K562 (cell line): ENCODE measurements around the gene PTP4A2. TPM values are rescaled to one million over a fixed set of nuclear protein-coding genes. Genes with fewer than 3 reads are reported as not detected.
A peak's percentile ranks its signal among the peaks of the same experiment; 100 is the strongest.

Experiments
- BDP1 ChIP-seq: IDR thresholded peaks from 3 replicates; pipeline ENCODE4 v1.6.1; 2011; ENCODE audit not compliant: insufficient read length, insufficient read depth
- CBX8 ChIP-seq: fragments of 200-600 bp; sonication (generic); IDR thresholded peaks from 2 replicates; pipeline ENCODE4 v1.6.1; 2012; ENCODE audit warnings: borderline replicate concordance, mixed run types, low read depth, mild to moderate bottlenecking, moderate library complexity, mixed read lengths, low read length, control low read depth, inconsistent platforms; ENCODE audit not compliant: poor library complexity, severe bottlenecking; ENCODE audit errors: extremely low read depth
- CCNT2 ChIP-seq: IDR thresholded peaks from 2 replicates; pipeline ENCODE4 v1.6.1; 2011; ENCODE audit warnings: borderline replicate concordance, low read depth, mild to moderate bottlenecking, moderate library complexity, mixed read lengths, low read length; ENCODE audit not compliant: insufficient read length; ENCODE audit errors: extremely low read depth
- MIER1 ChIP-seq: fragments of 450-650 bp; IDR thresholded peaks from 2 replicates; pipeline ENCODE4 v1.6.1; 2016; ENCODE audit warnings: antibody characterized with exemption, mild to moderate bottlenecking, low read depth
- NCOR1 ChIP-seq: fragments of 450-650 bp; IDR thresholded peaks from 2 replicates; pipeline ENCODE4 v1.6.1; 2016; ENCODE audit warnings: mild to moderate bottlenecking, moderate library complexity
- NFIC ChIP-seq: fragments of 450-650 bp; IDR thresholded peaks from 2 replicates; pipeline ENCODE4 v1.6.1; 2017; ENCODE audit warnings: mild to moderate bottlenecking, inconsistent platforms
- SMARCE1 ChIP-seq: fragments of 450-650 bp; IDR thresholded peaks from 2 replicates; pipeline ENCODE4 v1.7.1; 2016; ENCODE audit warnings: mild to moderate bottlenecking
- SRSF7 ChIP-seq: fragments of 200-400 bp; formaldehyde crosslinking; optimal IDR thresholded peaks from 2 replicates; pipeline ENCODE3; 2017; ENCODE audit warnings: mild to moderate bottlenecking, low read depth, low read length
- ZBTB7A ChIP-seq: IDR thresholded peaks from 2 replicates; pipeline ENCODE4 v1.6.1; 2011; ENCODE audit warnings: low read depth, mild to moderate bottlenecking, low read length, moderate library complexity, borderline replicate concordance; ENCODE audit not compliant: control insufficient read depth
- ZFP36 ChIP-seq: fragments of 150-350 bp; IDR thresholded peaks from 2 replicates; pipeline ENCODE4 v1.6.1; 2018; ENCODE audit warnings: low read length, low read depth; ENCODE audit not compliant: partially characterized antibody
- ZNF3 ChIP-seq: fragments of 250-450 bp; sonication (Bioruptor Pico); IDR thresholded peaks from 2 replicates; pipeline ENCODE4 v1.5.0; 2021; ENCODE audit warnings: mild to moderate bottlenecking, moderate library complexity
- ZNF311 ChIP-seq: fragments of 250-450 bp; sonication (Bioruptor Pico); IDR thresholded peaks from 2 replicates; pipeline ENCODE4 v1.4.0; 2020; ENCODE audit warnings: mild to moderate bottlenecking, moderate library complexity
- ZNF75A ChIP-seq: fragments of 450-650 bp; formaldehyde crosslinking; IDR thresholded peaks from 2 replicates; pipeline ENCODE4 v1.4.0; 2020; ENCODE audit warnings: mild to moderate bottlenecking
- ZSCAN32 ChIP-seq: fragments of 450-650 bp; formaldehyde crosslinking; IDR thresholded peaks from 2 replicates; pipeline ENCODE4 v1.4.0; 2020; ENCODE audit warnings: mild to moderate bottlenecking, moderate library complexity
- polyA plus RNA-seq, 8 experiments: library from polyadenylated mRNA; depleted of rRNA in 4 of 8; stranded (reverse) in 5 of 8; unstranded in 3 of 8; fragments of >200 nt; fragmentation: Nextera tagmentation in 2 of 8; fragmentation: Illumina TruSeq in 1 of 8; extraction: Ambion mirVana in 2 of 8; extraction: Trizol in 1 of 8; gene quantifications; 2 replicates each; pipeline versions ENCODE4 v1.2.1 to v1.2.3, GENCODE V29; 2011 to 2014; ENCODE audit warnings: inconsistent platforms in 1 of 8, missing spikeins in 1 of 8
- total RNA-seq, 7 experiments: library from RNA; depleted of rRNA in 6 of 7; stranded (reverse); fragments of >200 nt in 6 of 7; fragmentation: Illumina TruSeq in 2 of 7; extraction: Trizol in 2 of 7; gene quantifications; 2 replicates each; pipeline versions ENCODE4 v1.2.1 to v1.2.3, GENCODE V29; 2011 to 2021; ENCODE audit warnings: low replicate concordance in 1 of 7
- TF ChIP-seq, protein P1 (sequence below): sonication (generic); formaldehyde crosslinking; IDR thresholded peaks from 2 replicates; pipeline ENCODE4 v1.8.1; 2023; ENCODE audit warnings: mild to moderate bottlenecking, missing genetic modification reagents
- TF ChIP-seq, protein P2 (sequence below), 3 experiments: fragments of 200-800 bp in 1 of 3; sonication (Bioruptor generic) in 1 of 3; sonication (generic) in 1 of 3; formaldehyde crosslinking in 1 of 3; IDR thresholded peaks; 2 replicates each; pipeline versions ENCODE4 v1.6.1 to v1.8.0; 2016 to 2022; ENCODE audit warnings: mild to moderate bottlenecking in 2 of 3, missing compliant biosample characterization in 2 of 3, missing genetic modification characterization in 2 of 3, missing genetic modification reagents in 1 of 3
- TF ChIP-seq, protein P3 (sequence below): fragments of 250-450 bp; sonication (Bioruptor Pico); IDR thresholded peaks from 2 replicates; pipeline ENCODE4 v1.4.0; 2020; ENCODE audit warnings: borderline replicate concordance
- TF ChIP-seq, protein P4 (sequence below): sonication (generic); IDR thresholded peaks from 2 replicates; pipeline ENCODE4 v1.6.1; 2016

The PTP4A2 gene
- total and polyA plus RNA-seq, 9 of the 15 experiments (the other 6 are each of a cell fraction or from before 2014, with no cell fraction given): 197 to 870 (median 480) TPM

DNA sequence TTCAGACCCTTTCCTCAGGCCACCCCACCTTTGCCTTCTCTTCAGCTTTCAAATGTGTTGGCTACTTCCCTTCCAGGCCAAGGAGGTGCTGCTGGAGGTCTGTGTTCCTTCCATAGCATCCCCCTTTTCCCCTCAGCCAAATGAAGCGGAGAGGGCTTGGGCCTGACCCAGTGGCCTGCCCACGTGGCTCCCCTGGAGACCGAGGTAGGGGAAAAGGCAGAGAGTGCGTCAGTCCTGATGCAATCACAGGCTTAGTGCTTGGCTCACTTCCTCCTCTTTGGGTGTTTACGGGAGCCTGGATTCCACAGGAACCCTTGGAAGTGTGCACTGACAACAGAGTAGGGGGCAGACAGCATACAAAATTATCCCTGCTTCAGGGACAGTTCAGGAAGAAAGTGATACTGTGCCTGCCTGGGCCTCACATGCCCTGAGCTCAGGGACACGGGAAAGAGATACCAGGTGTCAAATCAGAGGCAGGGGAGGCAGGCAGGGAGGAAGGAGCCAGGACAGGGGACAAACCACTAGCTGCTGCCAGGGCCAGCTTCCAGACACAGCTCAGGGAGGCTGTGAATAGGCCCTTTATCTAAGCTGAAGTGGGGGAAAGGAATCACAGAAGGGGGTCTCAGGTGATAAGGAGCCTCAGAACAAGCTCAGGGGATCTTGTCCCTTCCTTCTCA, 16.6 kb upstream of the PTP4A2 start (continued):
- TF ChIP-seq, protein P1, sequence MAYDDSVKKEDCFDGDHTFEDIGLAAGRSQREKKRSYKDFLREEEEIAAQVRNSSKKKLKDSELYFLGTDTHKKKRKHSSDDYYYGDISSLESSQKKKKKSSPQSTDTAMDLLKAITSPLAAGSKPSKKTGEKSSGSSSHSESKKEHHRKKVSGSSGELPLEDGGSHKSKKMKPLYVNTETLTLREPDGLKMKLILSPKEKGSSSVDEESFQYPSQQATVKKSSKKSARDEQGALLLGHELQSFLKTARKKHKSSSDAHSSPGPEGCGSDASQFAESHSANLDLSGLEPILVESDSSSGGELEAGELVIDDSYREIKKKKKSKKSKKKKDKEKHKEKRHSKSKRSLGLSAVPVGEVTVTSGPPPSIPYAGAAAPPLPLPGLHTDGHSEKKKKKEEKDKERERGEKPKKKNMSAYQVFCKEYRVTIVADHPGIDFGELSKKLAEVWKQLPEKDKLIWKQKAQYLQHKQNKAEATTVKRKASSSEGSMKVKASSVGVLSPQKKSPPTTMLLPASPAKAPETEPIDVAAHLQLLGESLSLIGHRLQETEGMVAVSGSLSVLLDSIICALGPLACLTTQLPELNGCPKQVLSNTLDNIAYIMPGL: no peak
- TF ChIP-seq ZFP36 (no peak), NFIC (peak; percentile 42; the same call in 1 of the 2 replicates), MIER1 (no peak), SMARCE1 (peak; percentile 69; the same call in 1 of the 2 replicates), NCOR1 (no peak), CBX8 (no peak), BDP1 (no peak), ZNF75A (CRISPR knock-in tag) (no peak), ZSCAN32 (peak; percentile 68), SRSF7 (no peak), ZNF3 (CRISPR knock-in tag) (no peak), ZNF311 (CRISPR knock-in tag) (no peak; the same call in 1 of the 2 replicates), ZBTB7A (peak; percentile 50; the same call in 1 of the 2 replicates), CCNT2 (no peak)
- TF ChIP-seq, protein P2, sequence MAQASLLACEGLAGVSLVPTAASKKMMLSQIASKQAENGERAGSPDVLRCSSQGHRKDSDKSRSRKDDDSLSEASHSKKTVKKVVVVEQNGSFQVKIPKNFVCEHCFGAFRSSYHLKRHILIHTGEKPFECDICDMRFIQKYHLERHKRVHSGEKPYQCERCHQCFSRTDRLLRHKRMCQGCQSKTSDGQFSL (CRISPR knock-in tag; IDR thresholded peaks at IDR 0.05): no peak
- TF ChIP-seq, protein P2 (tag; IDR thresholded peaks at IDR 0.05): peak in 1 of 2 experiments; percentile 87; a peak in 2 of 4 replicates
- TF ChIP-seq, protein P3, sequence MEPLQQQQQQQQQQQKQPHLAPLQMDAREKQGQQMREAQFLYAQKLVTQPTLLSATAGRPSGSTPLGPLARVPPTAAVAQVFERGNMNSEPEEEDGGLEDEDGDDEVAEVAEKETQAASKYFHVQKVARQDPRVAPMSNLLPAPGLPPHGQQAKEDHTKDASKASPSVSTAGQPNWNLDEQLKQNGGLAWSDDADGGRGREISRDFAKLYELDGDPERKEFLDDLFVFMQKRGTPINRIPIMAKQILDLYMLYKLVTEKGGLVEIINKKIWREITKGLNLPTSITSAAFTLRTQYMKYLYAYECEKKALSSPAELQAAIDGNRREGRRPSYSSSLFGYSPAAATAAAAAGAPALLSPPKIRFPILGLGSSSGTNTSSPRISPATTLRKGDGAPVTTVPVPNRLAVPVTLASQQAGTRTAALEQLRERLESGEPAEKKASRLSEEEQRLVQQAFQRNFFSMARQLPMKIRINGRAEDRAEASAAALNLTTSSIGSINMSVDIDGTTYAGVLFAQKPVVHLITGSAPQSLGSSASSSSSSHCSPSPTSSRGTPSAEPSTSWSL: peak; percentile 83; the same call in 1 of the 2 replicates
- TF ChIP-seq, protein P4, sequence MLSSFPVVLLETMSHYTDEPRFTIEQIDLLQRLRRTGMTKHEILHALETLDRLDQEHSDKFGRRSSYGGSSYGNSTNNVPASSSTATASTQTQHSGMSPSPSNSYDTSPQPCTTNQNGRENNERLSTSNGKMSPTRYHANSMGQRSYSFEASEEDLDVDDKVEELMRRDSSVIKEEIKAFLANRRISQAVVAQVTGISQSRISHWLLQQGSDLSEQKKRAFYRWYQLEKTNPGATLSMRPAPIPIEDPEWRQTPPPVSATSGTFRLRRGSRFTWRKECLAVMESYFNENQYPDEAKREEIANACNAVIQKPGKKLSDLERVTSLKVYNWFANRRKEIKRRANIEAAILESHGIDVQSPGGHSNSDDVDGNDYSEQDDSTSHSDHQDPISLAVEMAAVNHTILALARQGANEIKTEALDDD: no peak
